HG03108 (cell line): Measurements from ENCODE around the gene FHL3.
"Not testable (repeated sequence)": the region's sequence is repeated elsewhere in the genome, so short reads cannot be mapped to it uniquely, and the experiment has no call there.

ENCODE experiments used
- ATAC-seq: cut with Tn5 transposase; IDR thresholded peaks from one replicate; pipeline ENCODE4 v1.9.1; 2021; ENCODE audit warnings: moderate library complexity; ENCODE audit not compliant: unreplicated experiment

Gene FHL3

DNA sequence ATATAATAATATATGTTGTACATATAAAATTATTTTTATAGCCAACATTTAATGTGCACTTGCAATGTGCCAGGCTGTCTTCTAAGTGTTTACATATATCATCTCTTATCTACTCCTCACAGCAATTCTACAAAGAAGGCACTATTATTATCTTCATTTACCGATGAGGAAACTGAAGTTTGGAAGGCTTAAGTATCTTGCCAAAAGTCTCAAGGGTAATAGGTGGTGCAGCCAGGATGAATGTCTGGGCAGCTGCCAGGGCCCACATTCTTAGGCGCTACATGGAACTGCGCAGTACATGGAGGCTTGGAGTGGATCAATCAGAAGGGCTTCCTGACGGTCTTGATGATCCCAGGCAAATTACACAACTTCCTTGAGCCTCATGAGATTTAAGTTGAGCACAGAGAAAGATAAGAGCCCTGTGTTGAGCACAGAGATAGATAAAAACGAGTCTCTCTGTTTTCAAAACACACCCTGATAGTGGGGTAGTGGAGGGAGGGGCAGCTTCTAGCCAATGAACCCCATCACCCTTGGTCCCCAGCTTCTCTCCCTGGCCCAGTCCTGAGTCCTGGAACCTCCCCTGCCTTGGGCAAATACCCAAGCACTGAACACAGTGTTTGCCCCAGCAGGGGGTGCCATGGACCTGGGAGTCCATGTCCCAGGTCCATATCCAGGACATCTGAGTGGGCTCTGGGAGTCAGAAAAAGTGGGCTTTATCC lies 32.1 kb upstream of the FHL3 start:
- no peak for ATAC-seq

DNA sequence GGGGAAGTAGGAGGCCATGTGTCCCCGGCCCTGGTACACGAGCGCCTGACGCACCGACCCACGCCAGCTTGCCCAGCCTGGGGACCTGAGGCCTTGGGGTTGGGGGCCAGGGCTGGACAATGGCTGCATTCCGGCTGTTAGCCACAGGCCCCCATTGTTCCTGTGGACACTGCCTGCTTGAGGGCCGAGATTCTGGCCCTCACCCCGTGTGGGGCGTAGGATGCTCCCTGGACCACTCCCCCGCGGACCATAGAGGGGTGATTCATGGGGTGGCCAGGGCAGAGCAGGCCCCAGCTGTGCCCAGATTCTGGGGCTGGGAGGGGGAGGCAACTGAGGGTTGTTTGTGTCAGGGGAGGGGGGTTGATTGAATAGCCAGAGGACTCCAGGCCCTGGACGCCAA lies 29.6 kb upstream of the FHL3 start:
- ATAC-seq, result no peak

DNA sequence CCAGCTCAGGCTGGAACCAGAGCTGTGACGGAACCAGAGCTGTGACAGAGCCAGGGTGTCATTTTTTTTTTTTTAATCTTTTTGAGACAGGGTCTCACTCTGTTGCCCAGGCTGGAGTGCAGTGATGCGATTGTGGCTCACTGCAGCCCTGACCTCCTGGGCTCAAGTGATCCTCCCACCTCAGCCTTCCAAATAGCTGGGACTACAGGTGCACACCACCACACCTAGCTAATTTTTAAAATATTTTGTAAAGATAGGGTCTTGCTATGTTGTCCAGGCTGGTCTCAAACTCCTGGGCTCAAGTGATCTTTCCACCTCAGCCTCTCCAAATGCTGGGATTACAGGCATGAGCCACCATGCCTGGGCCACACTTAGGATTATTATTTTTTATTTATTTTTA lies 27.7 kb upstream of the FHL3 start:
- ATAC-seq, result not testable (repeated sequence)

DNA sequence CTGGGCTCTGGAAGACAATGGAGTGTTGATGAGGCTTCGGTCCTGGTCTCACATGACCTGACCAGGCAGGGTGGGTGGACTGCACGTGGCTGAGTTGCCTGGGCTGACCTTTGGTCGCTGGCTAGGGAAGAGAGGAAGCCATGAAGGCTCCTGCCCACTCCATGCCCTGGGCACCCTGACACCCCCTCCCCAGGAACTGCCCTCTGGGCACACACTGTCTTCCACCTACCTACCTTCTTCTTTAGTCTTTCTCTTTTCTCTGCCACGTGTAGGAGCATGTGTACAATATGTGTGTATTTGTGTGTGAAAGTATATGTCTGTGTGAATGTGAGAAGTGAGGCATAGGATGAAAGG lies 26.2 kb upstream of the FHL3 start:
- ATAC-seq, result no peak

DNA sequence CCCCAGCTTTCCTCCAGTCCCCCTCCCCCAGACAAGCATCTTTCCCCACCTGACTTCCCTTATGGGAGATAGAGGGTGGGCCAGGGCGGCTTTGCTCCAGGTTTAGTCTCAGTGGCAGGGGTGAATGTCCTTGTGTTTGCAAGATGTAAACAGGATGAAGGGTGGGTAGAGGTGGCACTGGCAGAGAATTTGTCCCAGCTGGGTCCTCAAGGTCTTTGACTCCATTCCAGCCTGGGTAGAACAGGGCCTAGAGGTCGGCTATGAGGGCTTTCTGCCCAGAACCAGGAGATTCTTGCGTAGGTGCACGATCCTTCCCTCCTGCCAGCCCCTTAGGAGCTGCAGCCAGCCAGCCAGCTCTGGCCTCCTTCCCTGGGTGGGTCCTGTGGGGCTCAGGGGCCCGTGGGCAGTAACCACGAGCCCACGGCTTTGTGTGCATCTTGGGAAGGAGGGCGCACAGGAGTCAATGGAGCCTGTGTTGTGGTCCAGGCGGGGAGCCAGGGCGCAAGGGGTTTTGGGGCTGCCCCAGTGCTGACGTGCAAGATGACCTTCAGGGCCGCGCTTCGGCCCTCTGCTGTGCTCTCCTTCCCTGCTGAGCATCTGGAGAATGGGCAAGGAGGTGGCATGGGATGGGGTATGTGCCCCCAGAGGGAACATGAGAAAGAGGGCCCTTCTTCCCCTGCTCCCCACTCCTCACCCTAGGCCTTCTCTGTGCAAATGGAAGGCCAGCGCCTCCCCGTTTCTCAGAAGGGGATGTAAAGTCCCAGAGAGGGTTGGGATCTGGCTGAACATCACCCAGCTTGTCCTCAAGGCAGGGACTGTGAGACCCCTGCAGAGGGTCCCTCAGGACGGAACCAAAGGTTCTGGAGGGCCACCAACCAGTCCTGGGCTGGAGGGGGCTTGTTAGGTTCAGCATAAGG lies 25.5 kb upstream of the FHL3 start:
- no peak for ATAC-seq

DNA sequence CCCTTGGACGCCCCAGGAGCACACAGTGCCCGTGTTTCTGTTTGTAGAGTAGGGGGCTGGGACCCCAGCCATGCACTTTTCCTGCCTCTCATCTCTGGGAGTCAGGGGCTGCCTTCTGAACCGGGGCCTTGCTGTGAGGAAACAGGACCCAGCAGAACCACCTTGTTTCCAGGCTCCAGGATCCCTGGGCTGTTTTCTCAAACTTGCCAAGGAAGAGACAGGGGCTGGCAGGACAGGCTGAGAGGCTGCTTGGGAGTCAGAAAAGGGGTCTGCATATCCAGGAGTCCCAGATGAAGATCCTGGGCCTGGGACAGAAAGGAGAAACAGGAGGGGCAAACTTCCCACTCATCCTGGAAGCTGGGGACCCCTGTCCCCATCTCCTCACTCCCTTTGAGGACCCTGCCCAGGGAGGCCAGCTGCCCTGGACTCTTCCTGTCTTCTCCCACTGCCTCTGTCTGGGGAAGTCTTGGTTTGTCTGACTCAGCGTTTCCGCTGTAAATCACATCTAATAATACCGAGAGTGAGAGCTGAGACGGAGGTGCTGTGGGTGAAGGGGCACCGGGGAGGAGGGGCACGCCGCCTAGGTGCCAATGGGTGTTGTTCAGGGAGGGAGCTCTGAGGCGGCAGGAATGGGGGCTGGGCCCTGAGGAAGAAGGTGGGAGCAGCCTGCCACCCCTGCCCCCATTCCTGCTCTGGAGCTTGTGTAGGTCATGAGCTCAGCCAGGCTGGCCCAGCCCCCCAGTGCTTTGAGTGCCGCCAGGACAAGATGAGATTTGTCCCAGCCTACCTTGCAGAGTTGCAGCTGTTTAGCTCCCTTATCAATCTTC lies 24.6 kb upstream of the FHL3 start:
- no peak for ATAC-seq

DNA sequence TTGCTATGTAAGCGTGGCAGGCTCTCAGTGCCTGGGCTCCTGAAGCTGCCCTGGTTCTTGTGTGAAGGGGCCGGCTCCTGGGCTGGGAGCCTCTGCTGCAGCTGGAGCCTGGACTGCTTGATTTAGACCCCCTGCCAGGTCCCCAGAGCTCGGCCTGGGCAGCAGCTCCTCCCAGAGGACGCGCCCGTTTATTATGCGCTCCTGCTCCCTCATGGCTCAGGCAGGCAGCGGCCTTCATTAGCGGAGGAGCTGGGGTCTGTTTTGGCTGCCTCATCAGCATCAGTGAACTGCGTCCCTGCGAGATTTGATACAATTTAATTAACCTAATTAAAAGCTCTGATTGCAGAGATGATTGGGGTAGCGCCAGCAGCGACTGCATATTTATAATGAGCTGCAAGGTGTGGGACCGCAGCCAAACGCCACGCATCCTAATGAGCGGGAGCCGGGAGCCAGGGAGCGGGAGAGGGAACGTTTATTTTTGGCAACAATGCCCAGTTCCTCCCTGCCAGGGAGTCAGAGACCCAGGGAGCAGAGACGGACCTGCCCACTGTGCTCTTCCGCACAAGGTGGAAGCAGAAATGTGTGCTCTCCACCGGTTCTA lies 23.9 kb upstream of the FHL3 start:
- no peak for ATAC-seq

DNA sequence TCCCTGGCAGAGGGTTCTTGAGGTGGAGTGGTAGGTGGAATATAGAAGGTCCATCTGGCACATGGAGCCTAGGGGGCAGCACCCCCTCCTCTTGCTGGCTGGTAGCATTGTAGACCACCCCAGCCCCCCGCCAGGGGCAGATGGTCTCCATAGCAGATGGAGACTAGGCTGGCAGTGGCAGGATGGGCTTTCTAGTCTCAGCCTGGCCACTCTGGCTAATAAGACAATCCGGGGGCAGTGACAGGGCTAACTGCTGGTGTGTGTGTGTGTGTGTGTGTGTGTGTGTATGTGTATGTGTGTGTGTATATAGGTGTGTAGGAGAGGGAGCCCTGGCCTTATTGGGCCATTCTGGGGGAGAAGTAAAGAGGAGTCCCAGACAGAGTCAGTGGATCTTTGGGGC lies 23.4 kb upstream of the FHL3 start:
- ATAC-seq, result no peak

DNA sequence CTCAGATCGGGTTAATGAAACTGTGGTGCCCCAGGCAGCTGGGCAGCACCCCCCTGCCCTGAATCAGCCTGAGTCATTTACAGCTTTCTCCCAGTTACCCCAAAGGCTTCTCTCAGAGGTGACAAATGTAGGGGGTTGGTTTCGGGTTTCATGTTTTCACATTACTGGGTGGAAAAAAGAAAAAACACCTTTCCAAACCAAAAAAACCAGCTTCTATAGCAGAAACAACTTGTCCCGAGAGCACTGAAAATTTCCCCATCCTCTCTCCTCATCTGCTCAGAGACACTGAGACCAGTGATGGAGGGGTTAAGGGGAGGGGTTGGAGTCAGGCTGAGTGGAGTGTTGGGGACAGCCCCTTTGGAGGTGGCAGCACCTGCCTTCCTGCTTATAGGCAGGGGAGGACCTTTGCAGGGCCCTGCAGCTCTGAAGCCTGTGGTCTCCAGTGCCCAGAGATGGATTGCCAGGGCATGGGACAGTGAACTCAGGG lies 22.8 kb upstream of the FHL3 start:
- ATAC-seq, result peak; percentile 65

DNA sequence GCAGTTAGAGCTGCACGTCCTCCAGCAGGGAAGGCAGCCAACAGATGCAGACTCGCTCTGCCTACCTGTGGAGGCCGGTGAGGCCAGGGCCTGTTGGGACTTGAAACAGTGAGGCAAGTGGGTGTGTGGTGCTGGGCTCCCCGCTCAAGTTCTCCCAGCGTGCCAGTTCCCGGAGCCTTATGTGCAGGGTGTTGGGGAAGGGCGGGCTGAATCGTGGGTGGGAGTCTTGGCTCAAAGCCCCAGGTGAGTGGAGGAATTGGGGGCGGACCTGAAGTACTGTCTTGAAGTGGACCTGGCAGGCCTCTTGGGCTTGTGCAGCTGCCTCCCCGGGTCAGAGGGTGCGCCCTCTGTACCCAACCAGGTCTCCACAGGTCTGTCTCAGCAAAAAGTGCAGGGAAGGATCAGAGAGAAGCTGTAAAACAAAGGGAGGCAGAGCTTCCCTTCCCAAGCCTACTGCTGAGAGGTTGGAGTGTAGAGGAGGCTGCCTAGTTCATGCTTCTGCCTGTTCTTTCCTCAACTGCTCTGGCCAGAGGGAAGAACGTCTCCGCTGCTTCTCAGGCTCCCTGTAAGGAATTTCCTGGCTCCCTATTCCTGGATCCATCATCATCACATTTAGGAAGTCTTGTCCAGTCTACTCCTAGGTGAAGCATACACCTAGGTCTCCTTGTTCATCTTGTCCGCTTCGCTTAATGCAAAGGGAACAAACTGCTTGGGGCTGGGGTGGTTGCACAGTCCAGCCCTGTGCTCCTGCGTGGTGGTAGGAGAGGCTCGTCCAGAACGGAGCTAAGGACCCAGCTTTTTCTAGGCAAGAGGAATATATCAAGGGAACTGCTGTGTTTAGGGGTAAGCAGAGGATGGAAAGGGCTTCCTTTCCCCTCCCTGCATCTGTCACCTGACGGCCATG lies 22.1 kb upstream of the FHL3 start:
- ATAC-seq, result no peak

DNA sequence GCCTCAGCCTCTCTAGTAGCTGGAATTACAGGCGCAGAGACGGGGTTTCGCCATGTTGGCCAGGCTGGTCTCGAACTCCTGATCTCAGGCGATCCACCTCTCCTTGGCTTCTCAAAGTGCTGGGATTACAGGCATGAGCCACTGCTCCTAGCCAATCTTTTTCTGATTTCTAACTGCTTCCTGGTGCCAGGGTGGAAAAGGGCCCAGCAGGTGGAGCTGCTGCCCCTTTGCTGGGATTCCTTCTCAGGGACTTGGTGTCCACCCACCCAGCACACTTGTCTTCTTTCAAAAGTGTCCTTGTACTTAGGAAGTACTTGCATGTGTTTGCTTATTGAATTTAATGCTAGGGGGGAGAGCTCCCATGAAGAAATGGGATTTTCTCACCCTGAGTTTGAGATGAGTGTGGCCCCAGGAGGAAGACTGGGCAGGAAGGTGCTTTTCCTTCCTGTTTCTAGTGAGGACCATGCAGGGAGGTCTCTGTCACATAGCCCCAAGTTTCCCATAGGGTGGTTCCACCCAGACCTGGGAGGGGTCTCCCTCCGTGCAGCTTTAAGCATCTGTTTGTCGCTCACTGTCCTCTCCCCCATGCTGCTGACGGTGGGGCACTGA lies 21.4 kb upstream of the FHL3 start:
- no peak for ATAC-seq

DNA sequence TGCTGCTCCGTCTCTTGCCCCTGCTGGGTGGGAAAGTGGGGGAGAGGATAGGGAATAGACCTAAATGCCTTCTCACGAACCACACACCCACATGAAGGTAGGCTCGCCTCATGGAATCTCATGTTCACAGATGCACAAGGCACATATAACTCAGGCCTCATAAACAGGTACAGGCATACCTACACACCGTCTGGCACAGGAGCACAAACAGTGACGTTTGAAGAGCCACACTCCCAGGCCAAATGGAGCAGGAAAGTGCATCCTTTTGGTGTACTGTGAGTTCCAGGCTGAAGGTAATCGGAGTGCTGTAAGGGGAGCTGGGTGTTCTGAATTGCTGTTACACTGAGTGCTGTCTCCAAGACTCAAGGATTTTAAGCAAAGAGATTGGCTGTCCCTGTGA lies 20.4 kb upstream of the FHL3 start:
- ATAC-seq, result no peak

DNA sequence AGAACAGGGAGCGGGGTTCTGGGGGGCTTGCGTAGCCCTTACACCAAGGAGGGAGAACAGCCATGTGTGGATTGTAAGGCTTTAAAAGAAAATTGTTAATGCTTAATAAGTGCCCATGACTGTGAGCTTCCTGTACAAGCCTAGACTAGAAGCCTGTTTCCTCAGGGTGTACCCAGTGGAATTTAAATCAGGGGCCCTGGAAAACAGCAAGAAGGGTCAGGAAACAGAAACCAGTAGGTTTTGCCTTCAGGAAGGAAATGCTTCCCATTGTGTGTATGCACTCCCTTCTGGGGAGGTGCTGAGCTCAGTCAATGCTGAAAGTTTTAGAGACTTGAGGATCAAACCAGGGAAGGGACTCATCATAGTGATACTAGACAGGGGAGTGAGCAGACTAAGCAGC lies 19.9 kb upstream of the FHL3 start:
- no peak for ATAC-seq

DNA sequence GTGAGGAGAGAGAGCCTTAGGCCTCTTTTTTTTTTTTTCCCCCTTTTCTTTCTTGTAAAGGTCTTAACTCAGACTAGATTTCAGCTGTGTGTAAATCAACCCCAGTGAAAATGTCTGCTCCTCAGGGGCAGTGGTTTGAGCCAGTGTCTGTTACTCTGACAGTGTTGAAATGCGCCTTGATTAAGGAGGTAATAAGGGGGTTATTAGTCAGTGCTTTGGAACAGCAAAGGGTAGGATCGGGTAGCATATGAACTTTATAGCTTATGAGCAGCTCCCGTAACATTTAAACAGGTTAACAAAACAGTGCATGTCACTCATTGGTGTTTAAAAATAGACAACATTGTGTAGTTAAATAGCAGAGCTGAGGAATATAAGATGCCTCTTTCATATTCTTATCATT lies 17.5 kb upstream of the FHL3 start:
- ATAC-seq, result no peak

DNA sequence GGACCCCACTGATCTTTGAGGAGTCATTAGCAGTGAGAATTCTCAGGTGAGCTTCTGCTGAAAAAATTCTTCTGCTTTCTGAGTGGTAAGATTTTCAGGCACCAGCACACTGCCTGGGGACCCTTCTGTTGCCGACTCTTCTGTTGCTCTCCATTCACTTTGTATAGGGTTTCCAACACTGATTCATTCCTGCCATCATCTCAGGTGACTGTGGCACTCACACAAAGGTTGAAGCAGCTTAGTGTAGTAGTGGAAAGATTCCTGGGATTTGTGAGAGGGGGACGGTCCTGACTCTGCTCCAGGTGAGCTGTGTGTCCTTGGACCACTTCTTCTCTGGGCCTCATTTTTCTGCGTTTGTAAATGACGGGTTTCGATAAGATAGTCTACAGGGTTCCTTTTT lies 16.7 kb upstream of the FHL3 start:
- ATAC-seq, result no peak

DNA sequence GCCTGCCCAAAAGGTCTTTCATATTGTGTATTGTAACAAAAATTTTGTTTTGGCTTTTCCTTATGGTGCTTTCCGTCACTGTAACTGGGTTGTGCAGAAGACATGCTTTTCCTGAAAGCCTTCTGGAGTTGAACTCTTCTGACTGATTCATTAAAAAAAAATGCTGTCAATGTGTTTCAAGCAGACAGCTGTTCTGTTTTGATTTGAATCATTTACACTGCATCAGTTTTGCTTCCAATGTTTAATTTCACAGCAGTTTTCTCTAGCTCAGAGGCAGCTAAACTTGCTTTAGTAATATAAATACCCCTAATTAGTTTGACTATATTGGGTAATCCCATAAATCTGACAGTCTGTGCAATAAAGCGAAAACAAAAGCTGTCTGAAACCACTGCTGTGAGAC lies 15.1 kb upstream of the FHL3 start:
- ATAC-seq, result no peak

DNA sequence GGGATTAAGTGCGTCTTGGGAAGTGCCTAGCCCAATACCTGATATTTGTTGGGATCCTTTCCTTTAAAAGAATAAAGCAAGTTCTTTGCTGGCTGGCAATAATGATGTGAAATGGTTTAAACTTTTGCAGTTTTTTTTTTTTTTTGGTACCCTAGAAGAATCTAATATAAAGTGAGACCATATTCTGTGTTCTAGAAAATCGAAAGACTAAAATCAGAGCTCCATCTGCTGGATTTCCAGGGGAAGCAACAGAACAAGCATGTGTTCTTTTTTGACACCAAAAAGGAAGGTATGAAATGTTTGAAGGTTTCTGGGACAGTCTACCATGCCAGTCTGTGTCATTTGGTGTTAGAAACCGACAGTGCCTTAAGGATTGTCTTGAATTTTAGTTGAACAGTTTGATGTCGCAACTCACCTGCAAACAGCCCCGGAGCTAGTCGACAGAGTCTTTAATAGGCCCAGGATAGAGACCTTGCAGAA lies 13.6 kb upstream of the FHL3 start:
- no peak for ATAC-seq

DNA sequence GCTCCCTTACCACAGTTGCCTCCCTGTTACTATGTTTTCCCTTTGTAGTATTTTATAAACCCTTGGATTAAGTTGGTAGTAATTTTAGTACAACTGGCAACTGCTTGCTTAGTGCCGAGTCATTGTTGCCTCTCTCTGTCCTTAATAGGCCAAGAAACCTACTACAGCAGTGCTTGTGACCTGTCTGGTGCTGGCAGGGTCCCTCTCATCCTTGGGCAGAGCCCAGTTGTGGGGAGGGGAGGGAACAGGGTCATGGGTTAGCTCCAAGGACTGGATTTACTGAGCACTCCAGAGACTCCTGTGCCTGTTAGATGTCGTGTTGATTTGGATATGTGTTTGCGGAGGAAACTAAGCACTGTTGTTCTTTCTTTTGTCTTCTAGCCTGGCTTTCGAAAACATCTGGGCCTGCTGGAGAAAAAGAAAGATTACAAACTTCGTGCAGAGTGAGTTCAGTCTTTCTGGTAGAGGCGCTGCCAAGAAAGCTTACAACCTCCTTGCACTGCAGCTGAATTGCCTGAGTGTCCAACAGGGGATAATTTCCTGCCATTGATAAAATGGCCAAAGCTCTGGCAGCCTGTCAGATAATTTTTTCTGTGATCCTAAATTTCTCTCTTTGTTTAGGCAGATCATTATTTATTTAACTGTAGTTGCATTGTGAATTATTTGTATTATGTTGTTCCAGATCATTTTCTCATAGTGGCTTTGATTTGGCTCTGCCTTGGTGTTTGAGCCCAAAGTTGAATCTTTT lies 10.8 kb upstream of the FHL3 start:
- ATAC-seq, result no peak
